Measurements from ENCODE around the gene PDE2A. TPM values are rescaled to one million over a fixed set of nuclear protein-coding genes. Genes with fewer than 3 reads are reported as not detected.

Gene PDE2A
- total and polyA plus RNA-seq, 2 donors (not counting 1 experiment from before 2014, with no cell fraction given): 0.88 to 2.9 TPM

DNA sequence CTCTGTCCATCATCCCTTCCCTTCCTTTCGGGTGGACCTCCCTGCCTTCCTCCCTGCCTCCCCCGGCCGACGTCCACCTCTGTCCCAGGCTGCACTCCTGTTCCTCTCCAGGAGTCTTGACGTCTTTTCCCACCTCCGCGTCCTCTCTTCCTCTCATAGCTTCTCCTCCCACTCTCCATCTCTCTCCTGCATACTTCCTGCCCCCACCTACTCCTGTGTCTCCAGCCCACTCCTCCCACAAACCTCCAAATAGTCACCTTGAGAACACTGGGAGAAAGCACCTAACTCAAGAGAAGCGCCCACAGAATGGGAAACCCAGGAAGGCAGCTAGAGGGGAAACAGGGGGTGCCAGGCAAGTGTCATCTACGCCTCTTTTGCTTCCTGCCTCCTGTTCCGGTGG lies 60.8 kb downstream of the PDE2A start:
- 75% methylated on average over 10 of the region's 10 CpGs for WGBS (ENCODE audit: insufficient coverage)
- H4K20me1 ChIP-seq (ENCODE audit: control insufficient read depth, insufficient read depth, low read length, poor library complexity, severe bottlenecking): no peaks in the 10 kb centered on the region
- CTCF ChIA-PET: interaction anchor here (1.6 to 3.0 kb wide), 2 partner anchors 22 to 27 kb away, joined by 5 to 14 read pairs; no protein-coding TSS in a partner anchor
- Mint-ChIP-seq H3K27ac (no peak overlapping the region), H3K4me3 (no peak overlapping the region), H3K4me1 (peaks cover 23% of the 10 kb centered on the region), H3K27me3 (peaks cover 17% of the 10 kb centered on the region), H3K9me3 (ENCODE audit: insufficient read depth) (no peaks in the 10 kb centered on the region)
- H3K4me1 ChIP-seq (ENCODE audit: control insufficient read depth in 2 of 2, insufficient read depth in 2 of 2, low read length in 2 of 2): peaks cover 20 to 26% of the 10 kb centered on the region in 2 donors
- H3K79me2 ChIP-seq (ENCODE audit: control insufficient read depth, insufficient read depth, low read length): no peaks in the 10 kb centered on the region
- H3K36me3 ChIP-seq (replicated peaks in 1 of 2; ENCODE audit: control extremely low read depth in 1 of 2, control insufficient read depth in 1 of 2, extremely low read depth in 1 of 2, insufficient read depth in 2 of 2, low read length in 1 of 2): no peaks in the 10 kb centered on the region
- H3K4me3 ChIP-seq (ENCODE audit: control extremely low read depth in 1 of 5, extremely low read depth in 1 of 5, insufficient read depth in 1 of 5, low read depth in 2 of 5, low read length in 4 of 5): no peak overlapping the region
- peak overlapping the region; percentile 60 for H3K4me2 ChIP-seq (replicated peaks; ENCODE audit: low read depth, low read length, poor library complexity, severe bottlenecking)
- peaks cover 0 to 35% (median 8%) of the 10 kb centered on the region in 4 experiments for H3K27me3 ChIP-seq (replicated peaks in 1 of 4; ENCODE audit: control extremely low read depth in 1 of 4, control insufficient read depth in 3 of 4, insufficient read depth in 4 of 4, low read length in 3 of 4)
- ATAC-seq (ENCODE audit: low read depth): no peak
- intact Hi-C loops (cut with micrococcal nuclease): no loop called here
- TF ChIP-seq EZH2 (IDR thresholded peaks at IDR 0.05; ENCODE audit: borderline replicate concordance, insufficient read depth, low read depth, low read length, poor library complexity, severe bottlenecking): no peak
- TF ChIP-seq, protein P1, sequence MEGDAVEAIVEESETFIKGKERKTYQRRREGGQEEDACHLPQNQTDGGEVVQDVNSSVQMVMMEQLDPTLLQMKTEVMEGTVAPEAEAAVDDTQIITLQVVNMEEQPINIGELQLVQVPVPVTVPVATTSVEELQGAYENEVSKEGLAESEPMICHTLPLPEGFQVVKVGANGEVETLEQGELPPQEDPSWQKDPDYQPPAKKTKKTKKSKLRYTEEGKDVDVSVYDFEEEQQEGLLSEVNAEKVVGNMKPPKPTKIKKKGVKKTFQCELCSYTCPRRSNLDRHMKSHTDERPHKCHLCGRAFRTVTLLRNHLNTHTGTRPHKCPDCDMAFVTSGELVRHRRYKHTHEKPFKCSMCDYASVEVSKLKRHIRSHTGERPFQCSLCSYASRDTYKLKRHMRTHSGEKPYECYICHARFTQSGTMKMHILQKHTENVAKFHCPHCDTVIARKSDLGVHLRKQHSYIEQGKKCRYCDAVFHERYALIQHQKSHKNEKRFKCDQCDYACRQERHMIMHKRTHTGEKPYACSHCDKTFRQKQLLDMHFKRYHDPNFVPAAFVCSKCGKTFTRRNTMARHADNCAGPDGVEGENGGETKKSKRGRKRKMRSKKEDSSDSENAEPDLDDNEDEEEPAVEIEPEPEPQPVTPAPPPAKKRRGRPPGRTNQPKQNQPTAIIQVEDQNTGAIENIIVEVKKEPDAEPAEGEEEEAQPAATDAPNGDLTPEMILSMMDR (IDR thresholded peaks at IDR 0.05): no peak
- POLR2A ChIA-PET: no interaction called here
- peak overlapping the region in 1 of 2 donors; percentile 13 for H3K27ac ChIP-seq (ENCODE audit: low read length in 2 of 2)
- H2AFZ ChIP-seq (ENCODE audit: insufficient read depth, low read depth, low read length, poor library complexity, severe bottlenecking): no peak overlapping the region
- H3K9me3 ChIP-seq (ENCODE audit: control extremely low read depth in 1 of 3, control insufficient read depth in 2 of 3, insufficient read depth in 1 of 3, low read length in 2 of 3): peaks cover 0 to 4% (median 0%) of the 10 kb centered on the region in 3 donors
- no peak overlapping the region for H3K9ac ChIP-seq (ENCODE audit: low read length)
- no peak for DNase-seq

DNA sequence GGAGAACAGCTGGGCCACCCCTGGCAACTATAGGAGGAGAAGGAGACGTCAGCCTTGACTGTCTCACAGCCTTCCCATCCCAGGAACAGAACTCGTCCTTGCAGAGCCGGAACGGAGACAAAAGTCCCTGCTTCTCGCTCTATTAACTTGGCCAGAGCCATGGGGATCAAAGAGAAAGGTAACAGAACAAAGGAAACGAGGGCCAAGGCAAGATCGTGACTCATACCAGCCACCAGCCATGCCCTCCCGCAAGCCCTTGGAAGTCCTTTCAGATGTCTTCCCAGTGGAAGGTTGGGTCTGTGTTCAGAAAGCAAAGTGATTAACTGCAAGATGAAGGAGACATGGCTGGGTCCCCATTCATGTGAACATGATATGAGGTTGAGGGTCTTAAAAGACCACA lies 64.7 kb downstream of the PDE2A start:
- no peak overlapping the region for H3K9ac ChIP-seq (ENCODE audit: low read length)
- H3K27me3 ChIP-seq (replicated peaks in 1 of 4; ENCODE audit: control extremely low read depth in 1 of 4, control insufficient read depth in 3 of 4, insufficient read depth in 4 of 4, low read length in 3 of 4): peaks cover 0 to 49% (median 10%) of the 10 kb centered on the region in 4 experiments
- no peaks in the 10 kb centered on the region for H3K9me3 Mint-ChIP-seq (ENCODE audit: insufficient read depth)
- H3K27ac Mint-ChIP-seq: no peak overlapping the region
- H3K9me3 ChIP-seq (ENCODE audit: control extremely low read depth in 1 of 3, control insufficient read depth in 2 of 3, insufficient read depth in 1 of 3, low read length in 2 of 3): peaks cover 0 to 4% (median 0%) of the 10 kb centered on the region in 3 donors
- TF ChIP-seq, protein P1 (IDR thresholded peaks at IDR 0.05): no peak
- TF ChIP-seq EZH2 (IDR thresholded peaks at IDR 0.05; ENCODE audit: borderline replicate concordance, insufficient read depth, low read depth, low read length, poor library complexity, severe bottlenecking): no peak
- intact Hi-C loops (cut with micrococcal nuclease): loop anchor here (2.0 kb wide), 1 partner anchor 17 kb away; no protein-coding TSS in a partner anchor
- peaks cover 29% of the 10 kb centered on the region for H3K27me3 Mint-ChIP-seq
- peaks cover 19% of the 10 kb centered on the region for H3K4me1 Mint-ChIP-seq
- no peak overlapping the region for H3K4me3 ChIP-seq (ENCODE audit: control extremely low read depth in 1 of 5, extremely low read depth in 1 of 5, insufficient read depth in 1 of 5, low read depth in 2 of 5, low read length in 4 of 5)
- no peak overlapping the region for H3K4me2 ChIP-seq (replicated peaks; ENCODE audit: low read depth, low read length, poor library complexity, severe bottlenecking)
- no peaks in the 10 kb centered on the region for H3K36me3 ChIP-seq (replicated peaks in 1 of 2; ENCODE audit: control extremely low read depth in 1 of 2, control insufficient read depth in 1 of 2, extremely low read depth in 1 of 2, insufficient read depth in 2 of 2, low read length in 1 of 2)
- H3K27ac ChIP-seq (ENCODE audit: low read length in 2 of 2): no peak overlapping the region
- POLR2A ChIA-PET: no interaction called here
- H4K20me1 ChIP-seq (ENCODE audit: control insufficient read depth, insufficient read depth, low read length, poor library complexity, severe bottlenecking): no peaks in the 10 kb centered on the region
- 87% methylated on average over 7 of the region's 8 CpGs for WGBS (ENCODE audit: insufficient coverage)
- H3K4me1 ChIP-seq (ENCODE audit: control insufficient read depth in 2 of 2, insufficient read depth in 2 of 2, low read length in 2 of 2): peaks cover 16 to 18% of the 10 kb centered on the region in 2 donors
- DNase-seq (no peak), ATAC-seq (ENCODE audit: low read depth) (no peak)
- no peak overlapping the region for H3K4me3 Mint-ChIP-seq
- H3K79me2 ChIP-seq (ENCODE audit: control insufficient read depth, insufficient read depth, low read length): no peaks in the 10 kb centered on the region
- no peak overlapping the region for H2AFZ ChIP-seq (ENCODE audit: insufficient read depth, low read depth, low read length, poor library complexity, severe bottlenecking)
- CTCF ChIA-PET: interaction anchor here (0.9 to 2.8 kb wide), 4 partner anchors 11 to 36 kb away, joined by 3 to 32 read pairs (median 6); no protein-coding TSS in a partner anchor

Measured in B cell (primary cell).